ENCODE data around the gene HAUS8.

Gene HAUS8

DNA sequence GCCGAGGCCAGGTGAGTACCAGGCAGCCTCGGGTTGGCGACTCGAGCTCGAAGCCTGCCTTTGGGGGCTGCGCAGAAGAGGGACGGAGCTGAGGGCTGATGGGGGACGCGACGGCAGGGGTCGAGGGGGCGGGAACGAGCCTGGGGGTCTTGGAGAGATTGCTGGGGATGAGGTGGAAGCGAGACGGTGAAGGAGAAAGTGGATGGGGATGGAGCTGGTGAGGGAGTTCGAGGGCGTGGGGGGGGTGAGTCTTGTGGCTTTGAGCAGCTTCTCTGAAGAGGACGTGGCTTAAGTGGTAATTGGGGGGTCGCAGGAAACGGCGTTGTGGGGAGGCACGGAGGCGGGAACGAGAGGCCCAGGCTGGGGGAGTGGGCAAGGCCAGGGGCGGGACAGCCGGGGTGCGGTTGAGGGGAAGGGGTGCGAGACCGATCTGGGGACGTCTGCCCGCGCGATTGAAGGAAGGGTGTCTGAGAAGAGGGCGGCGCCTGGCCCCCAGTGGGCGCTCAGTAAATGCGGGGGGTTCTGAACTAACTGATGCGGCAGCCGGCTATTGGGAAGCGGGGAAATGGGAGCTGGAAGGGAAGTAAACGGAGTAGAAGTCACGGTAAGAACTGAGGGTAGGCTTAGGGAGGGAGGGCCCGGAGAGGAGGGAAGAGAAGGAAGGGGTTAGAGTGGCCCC lies 751 bp upstream of the HAUS8 start:
- DNase-seq (ENCODE audit: low read depth in 2 of 2): no peak

DNA sequence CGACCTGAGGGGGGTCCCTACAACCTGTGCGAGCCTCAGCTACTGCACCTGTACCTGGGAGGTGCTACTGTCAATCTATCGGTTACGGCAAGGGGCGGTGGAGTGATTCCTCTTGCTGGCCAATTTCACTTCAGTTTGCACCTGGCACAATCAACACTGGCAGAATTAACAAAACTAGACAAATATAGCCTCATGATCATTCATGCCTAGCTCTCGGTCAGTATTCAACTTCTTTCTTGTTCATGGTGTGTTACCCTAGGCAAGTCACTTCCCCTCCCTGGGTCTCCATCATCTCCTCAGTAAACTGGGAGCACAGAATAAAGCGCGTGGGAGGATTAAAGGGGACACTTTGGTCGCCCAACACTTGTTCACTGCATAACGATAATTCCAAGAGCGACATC lies 618 bp downstream of the HAUS8 start:
- no peak for DNase-seq (ENCODE audit: low read depth in 2 of 2)

GRCh38 chr19:17073869-17074633 lies 1.2 kb downstream of the HAUS8 start:
- DNase-seq (ENCODE audit: low read depth in 2 of 2): no peak

GRCh38 chr19:17070912-17071311 lies 4.3 kb downstream of the HAUS8 start:
- no peak for DNase-seq (ENCODE audit: low read depth in 2 of 2)

GRCh38 chr19:17070421-17070820 lies 4.8 kb downstream of the HAUS8 start:
- DNase-seq (ENCODE audit: low read depth in 2 of 2): no peak

- no peak for DNase-seq (ENCODE audit: low read depth in 2 of 2)
Observed at GRCh38 chr19:17069193-17069592, 6.1 kb downstream of the HAUS8 start.

DNA sequence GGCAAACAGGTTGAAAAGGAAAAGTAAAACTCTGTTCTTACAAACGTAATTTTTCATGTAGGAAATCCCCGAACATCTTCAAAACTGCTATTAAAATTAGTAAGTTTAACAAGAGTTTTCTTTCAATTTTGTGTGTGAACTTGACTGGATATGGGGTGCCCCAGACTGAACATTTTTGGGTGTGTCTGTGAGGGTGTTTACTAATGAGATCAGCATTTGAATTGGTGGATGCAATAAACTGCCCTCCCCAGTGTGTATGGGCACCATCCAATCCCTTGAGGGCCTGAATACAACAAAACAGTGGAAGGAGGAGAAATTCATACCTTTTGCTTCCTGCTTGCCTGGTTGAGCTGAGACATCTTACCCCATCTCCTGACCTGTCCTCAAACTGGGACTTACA lies 11.8 kb downstream of the HAUS8 start:
- no peak for DNase-seq (ENCODE audit: low read depth in 2 of 2)

DNA sequence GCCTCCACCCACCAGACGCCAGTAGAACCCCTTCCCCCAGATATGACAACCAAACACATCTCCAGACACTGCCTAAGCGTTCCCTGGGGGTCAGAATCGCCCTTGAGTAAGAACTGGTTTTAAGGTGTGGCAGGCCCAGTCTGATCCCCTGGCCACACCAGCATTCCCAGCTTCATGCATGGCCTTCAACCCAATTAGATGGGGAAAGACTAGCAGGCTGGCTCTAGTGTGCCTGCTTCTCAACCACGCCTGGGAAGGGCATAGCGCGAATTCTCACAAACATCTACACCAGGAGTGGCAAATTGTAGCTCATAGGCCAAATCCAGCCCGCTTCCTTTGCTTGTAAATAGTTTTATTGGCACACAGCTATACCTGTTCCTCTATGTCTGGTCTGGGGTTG lies 13.6 kb downstream of the HAUS8 start:
- DNase-seq (ENCODE audit: low read depth in 2 of 2): no peak

GRCh38 chr19:17061205-17061604 lies 14.0 kb downstream of the HAUS8 start:
- DNase-seq (ENCODE audit: low read depth in 2 of 2): no peak

GRCh38 chr19:17060802-17061201 lies 14.4 kb downstream of the HAUS8 start:
- no peak for DNase-seq (ENCODE audit: low read depth in 2 of 2)

GRCh38 chr19:17058236-17058635 lies 17.0 kb downstream of the HAUS8 start:
- DNase-seq (ENCODE audit: low read depth in 2 of 2): peak in 1 of 2 experiments; percentile 9

GRCh38 chr19:17055636-17056035 lies 19.6 kb downstream of the HAUS8 start:
- DNase-seq (ENCODE audit: low read depth in 2 of 2): no peak

DNA sequence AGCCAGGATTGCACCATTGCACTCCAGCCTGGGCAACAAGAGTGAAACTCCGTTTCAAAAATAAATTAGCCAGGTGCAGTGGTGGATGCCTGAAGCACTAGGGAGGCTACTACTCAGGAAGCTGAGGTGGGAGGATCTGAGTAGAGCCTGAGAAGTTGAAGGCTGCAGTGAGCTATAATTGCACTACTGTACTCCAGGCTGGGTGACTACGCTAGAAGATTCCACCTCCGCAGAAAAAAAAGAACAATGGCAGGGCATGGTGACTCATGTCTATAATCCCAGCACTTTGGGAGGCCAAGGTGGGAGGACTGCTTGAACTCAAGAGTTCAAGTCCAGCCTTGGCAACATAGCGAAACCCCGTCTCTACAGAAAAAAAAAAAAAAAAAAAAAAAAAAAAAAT lies 20.5 kb downstream of the HAUS8 start:
- no peak for DNase-seq (ENCODE audit: low read depth in 2 of 2)

DNA sequence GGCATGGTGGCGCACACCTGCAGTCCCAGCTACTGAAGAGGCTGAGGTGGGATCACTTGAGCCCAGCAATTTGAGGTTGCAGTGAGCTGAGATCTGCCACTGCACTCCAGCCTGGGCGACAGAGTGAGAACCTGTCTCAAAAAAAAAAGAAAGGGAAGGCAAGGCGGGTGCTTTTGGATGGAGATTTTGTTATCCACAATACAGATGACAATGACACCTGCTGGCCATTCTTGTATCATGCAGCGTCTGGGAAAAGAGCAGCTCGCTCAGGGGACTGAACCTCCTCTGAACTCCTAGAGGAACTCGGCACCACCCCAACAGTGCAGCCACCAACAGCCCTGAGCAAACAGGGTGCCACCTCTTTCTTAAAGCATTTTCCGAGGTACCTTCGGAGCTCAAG lies 22.8 kb downstream of the HAUS8 start:
- peak; percentile 15 to 18 for DNase-seq (ENCODE audit: low read depth in 2 of 2)

GRCh38 chr19:17049711-17050280 lies 25.5 kb downstream of the HAUS8 start:
- peak in 1 of 2 experiments; percentile 5 for DNase-seq (ENCODE audit: low read depth in 2 of 2)

- DNase-seq (ENCODE audit: low read depth in 2 of 2): no peak
Observed at GRCh38 chr19:17048885-17049453, 26.3 kb downstream of the HAUS8 start.

DNA sequence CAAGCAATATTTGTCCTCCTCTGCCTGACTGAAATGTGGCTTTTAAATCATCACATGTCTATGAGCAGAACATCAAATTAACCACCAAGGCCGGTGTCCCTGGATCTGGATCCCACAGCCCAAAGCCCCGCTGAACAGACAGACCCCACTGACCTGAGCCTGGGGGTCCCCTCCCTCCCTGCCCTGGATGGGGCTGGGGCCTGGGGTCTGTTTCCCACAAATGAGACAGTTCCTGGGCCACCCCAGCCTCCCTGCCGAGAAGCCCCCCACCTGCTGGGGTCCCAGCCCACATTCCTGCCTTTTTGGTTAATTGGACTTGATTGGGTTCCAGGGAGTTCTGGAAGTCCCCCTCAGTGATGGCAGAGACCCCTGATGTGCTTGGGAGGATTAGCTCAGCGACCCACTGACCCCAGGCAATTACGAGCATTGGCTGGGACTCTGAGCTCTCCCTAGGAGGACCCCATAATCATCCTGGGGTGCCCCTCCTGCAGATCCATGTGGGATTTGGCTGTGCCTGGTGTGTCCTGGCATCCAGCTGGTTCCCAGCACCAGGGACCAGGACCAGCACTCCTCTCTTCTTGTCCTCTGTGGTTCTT lies 29.2 kb downstream of the HAUS8 start:
- DNase-seq (ENCODE audit: low read depth in 2 of 2): no peak

DNA sequence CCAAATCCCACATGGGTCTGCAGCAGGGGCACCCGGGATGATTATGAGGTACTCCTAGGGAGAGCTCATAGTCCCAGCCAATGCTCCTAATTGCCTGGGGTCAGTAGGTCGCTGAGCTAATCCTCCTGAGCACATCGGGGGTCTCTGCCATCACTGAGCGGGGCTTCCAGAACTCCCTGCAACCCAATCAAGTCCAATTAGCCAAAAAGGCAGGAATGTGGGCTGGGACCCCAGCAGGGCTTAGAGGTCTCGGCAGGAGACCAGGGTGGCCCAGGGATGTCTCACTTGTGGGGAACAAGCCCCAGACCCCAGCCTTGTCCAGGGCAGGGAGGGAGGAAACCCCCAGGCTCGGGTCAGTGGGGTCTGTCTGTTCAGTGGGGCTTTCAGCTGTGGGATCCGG lies 31.5 kb downstream of the HAUS8 start:
- DNase-seq (ENCODE audit: low read depth in 2 of 2): no peak

DNA sequence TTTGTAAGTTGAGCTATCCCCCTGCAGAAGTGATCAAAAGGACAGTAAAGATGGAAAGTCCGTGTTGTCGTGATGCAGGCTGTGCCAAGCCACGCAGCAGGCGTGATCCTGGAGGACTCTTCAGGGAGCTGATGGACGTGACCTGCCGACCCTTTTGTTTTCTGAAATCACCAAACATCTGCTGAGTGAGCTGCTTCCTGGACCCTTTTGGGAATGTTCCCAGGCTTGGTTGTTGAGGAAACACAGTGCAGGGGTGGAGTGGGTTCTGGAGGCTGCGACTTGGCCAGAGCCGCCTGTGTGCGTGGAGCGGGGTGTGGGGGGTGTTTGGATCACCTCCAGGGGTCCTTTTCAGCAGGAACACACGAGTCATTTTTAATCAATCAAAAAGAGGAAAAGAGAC lies 33.3 kb downstream of the HAUS8 start:
- DNase-seq (ENCODE audit: low read depth in 2 of 2): no peak

- no peak for DNase-seq (ENCODE audit: low read depth in 2 of 2)
Observed at GRCh38 chr19:17037966-17038500, 37.2 kb downstream of the HAUS8 start.

DNA sequence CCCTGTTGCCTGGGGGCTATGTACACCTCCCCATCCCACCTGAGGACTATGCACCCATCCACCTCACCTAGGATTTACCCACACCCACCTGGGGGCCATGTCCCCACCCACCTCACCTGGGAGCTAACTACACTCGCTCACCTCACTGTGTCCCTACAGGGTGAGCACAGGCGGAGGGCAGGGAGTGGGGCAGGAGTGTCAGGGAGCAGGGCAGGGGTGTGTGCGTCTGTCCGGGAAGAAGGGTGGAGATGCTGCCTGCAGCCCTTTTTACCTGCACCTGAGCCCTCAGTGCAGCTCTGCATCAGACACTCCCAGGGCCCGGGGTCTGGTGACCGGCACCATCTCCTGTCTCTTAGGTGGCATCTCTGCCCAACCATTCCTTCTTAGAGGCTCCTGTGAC lies 38.1 kb downstream of the HAUS8 start:
- no peak for DNase-seq (ENCODE audit: low read depth in 2 of 2)

DNA sequence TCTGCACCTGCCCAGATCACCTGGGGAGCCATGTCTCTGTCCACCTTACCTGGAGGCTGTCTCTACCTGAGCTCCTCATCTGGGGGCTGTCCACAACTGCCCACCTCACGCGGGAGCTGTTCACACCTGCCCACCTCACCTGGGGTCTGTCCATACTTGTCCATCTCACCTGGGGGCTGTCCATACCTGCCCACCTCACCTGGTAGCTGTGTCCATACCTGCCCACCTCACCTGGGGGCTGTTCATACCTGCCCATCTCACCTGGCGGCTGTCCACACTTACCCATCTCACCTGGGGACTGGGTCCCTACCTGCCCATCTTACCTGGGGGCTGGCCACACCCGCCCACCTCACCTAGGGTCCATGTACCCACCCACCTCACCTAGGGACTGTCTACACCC lies 38.6 kb downstream of the HAUS8 start:
- DNase-seq (ENCODE audit: low read depth in 2 of 2): no peak
